Activated CD4-positive, alpha-beta T cell treated with anti-CD3 and anti-CD28 coated beads, Interleukin-10, Interleukin-2, amounts not matched to agents 100 ng/mL and 50 ng/mL, durations not matched to agents 16 hours and 8 hours (primary cell): ENCODE data around the gene ASTN2.
"Not testable (repeated sequence)": the region's sequence is repeated elsewhere in the genome, so short reads cannot be mapped to it uniquely, and the experiment has no call there.

Experiments used
- DNase-seq: peaks from one replicate; pipeline ENCODE4 v3.0.0-alpha.2; 2020

ASTN2 gene

GRCh38 chr9:116944714-116945534, 469.9 kb downstream of the ASTN2 start:
- no peak for DNase-seq

- no peak for DNase-seq
Measured at GRCh38 chr9:116943970-116944369, 470.9 kb downstream of the ASTN2 start.

- no peak for DNase-seq
Measured at GRCh38 chr9:116942593-116943061, 472.2 kb downstream of the ASTN2 start.

GRCh38 chr9:116941266-116941665, 473.6 kb downstream of the ASTN2 start:
- DNase-seq: no peak

- DNase-seq: no peak
Measured at GRCh38 chr9:116940614-116941215, 474.1 kb downstream of the ASTN2 start.

- DNase-seq: peak; percentile 28
Measured at GRCh38 chr9:116939614-116940013, 475.2 kb downstream of the ASTN2 start.

GRCh38 chr9:116939161-116939560, 475.7 kb downstream of the ASTN2 start:
- DNase-seq: no peak

- DNase-seq: no peak
Measured at GRCh38 chr9:116937361-116937760, 477.5 kb downstream of the ASTN2 start.

- DNase-seq: no peak
Measured at GRCh38 chr9:116935149-116935897, 479.5 kb downstream of the ASTN2 start.

- no peak for DNase-seq
Measured at GRCh38 chr9:116934131-116934530, 480.7 kb downstream of the ASTN2 start.

GRCh38 chr9:116933251-116933650, 481.6 kb downstream of the ASTN2 start:
- no peak for DNase-seq

- no peak for DNase-seq
Measured at GRCh38 chr9:116929621-116930020, 485.2 kb downstream of the ASTN2 start.

GRCh38 chr9:116928884-116929283, 486.0 kb downstream of the ASTN2 start:
- DNase-seq: no peak

GRCh38 chr9:116928289-116928688, 486.6 kb downstream of the ASTN2 start:
- no peak for DNase-seq

- DNase-seq: no peak
Measured at GRCh38 chr9:116927726-116928125, 487.1 kb downstream of the ASTN2 start.

- DNase-seq: no peak
Measured at GRCh38 chr9:116925121-116925520, 489.7 kb downstream of the ASTN2 start.

GRCh38 chr9:116924462-116925110, 490.3 kb downstream of the ASTN2 start:
- no peak for DNase-seq

- DNase-seq: not testable (repeated sequence)
Measured at GRCh38 chr9:116917895-116918508, 496.9 kb downstream of the ASTN2 start.

GRCh38 chr9:116913536-116913935, 501.3 kb downstream of the ASTN2 start:
- DNase-seq: no peak

- DNase-seq: no peak
Measured at GRCh38 chr9:116910201-116910600, 504.7 kb downstream of the ASTN2 start.

- DNase-seq: no peak
Measured at GRCh38 chr9:116907989-116908388, 506.9 kb downstream of the ASTN2 start.

GRCh38 chr9:116905171-116905588, 509.7 kb downstream of the ASTN2 start:
- no peak for DNase-seq

GRCh38 chr9:116904165-116904564, 510.7 kb downstream of the ASTN2 start:
- no peak for DNase-seq
